Natural killer cell (primary cell): ENCODE results near the gene ARHGAP24. TPM values are rescaled to one million over a fixed set of nuclear protein-coding genes. Genes with fewer than 3 reads are reported as not detected.

ENCODE experiments used
- ATAC-seq, 3 donors: fragments of 150-1000 bp in 2 of 3; fragments of 200-7000 bp in 1 of 3; cut with Tn5 transposase; 1 replicate in 1 of 3; 2 replicates in 2 of 3; pipeline ENCODE4 v1.10.0; 2021; ENCODE audit warnings: mild to moderate bottlenecking in 2 of 3, moderate library complexity in 2 of 3
- DNase-seq, 2 donors: peaks; one replicate each; pipeline versions ENCODE4 v3.0.0 to v3.0.0-alpha.2; 2013 to 2021; ENCODE audit warnings: mixed read lengths in 1 of 2
- H3K27ac ChIP-seq: one replicate; pipeline ENCODE4 v1.5.1; 2013; ENCODE audit warnings: mild to moderate bottlenecking, low read length
- H3K27me3 ChIP-seq: one replicate; pipeline ENCODE4 v1.6.1; 2013; ENCODE audit warnings: low read length; ENCODE audit not compliant: control insufficient read depth, insufficient read depth
- H3K36me3 ChIP-seq: one replicate; pipeline ENCODE4 v1.6.1; 2013; ENCODE audit warnings: low read length; ENCODE audit not compliant: control insufficient read depth, insufficient read depth
- H3K4me1 ChIP-seq: one replicate; pipeline ENCODE4 v1.6.1; 2013; ENCODE audit warnings: low read length; ENCODE audit not compliant: control insufficient read depth, insufficient read depth
- H3K4me3 ChIP-seq: one replicate; pipeline ENCODE4 v1.5.1; 2013; ENCODE audit warnings: low read length
- H3K9me3 ChIP-seq: one replicate; pipeline ENCODE4 v1.6.1; 2013; ENCODE audit warnings: low read length; ENCODE audit not compliant: control insufficient read depth, insufficient read depth
- H3K27ac Mint-ChIP-seq, 2 donors: one replicate each; pipeline ENCODE4 v1.8.0; 2022; ENCODE audit warnings: mild to moderate bottlenecking in 2 of 2, mixed read lengths in 2 of 2, moderate library complexity in 1 of 2
- H3K27me3 Mint-ChIP-seq, 2 donors: one replicate each; pipeline ENCODE4 v1.8.0; 2022; ENCODE audit warnings: low read depth in 2 of 2, mixed read lengths in 2 of 2
- H3K36me3 Mint-ChIP-seq: one replicate; pipeline ENCODE4 v1.8.0; 2022; ENCODE audit warnings: mixed read lengths
- H3K4me1 Mint-ChIP-seq, 2 donors: one replicate each; pipeline ENCODE4 v1.8.0; 2022; ENCODE audit warnings: mixed read lengths in 2 of 2
- H3K4me3 Mint-ChIP-seq: one replicate; pipeline ENCODE4 v1.8.0; 2022; ENCODE audit warnings: mild to moderate bottlenecking, moderate library complexity, mixed read lengths
- H3K9me3 Mint-ChIP-seq, 2 donors: one replicate each; pipeline ENCODE4 v1.8.0; 2022; ENCODE audit warnings: mixed read lengths in 2 of 2
- CTCF ChIP-seq: fragments of 200-600 bp; IDR thresholded peaks from one replicate; pipeline ENCODE4 v1.8.0; 2022; ENCODE audit warnings: antibody characterized with exemption
- WGBS: methylation state at CpG from one replicate; pipeline ENCODE4 v1.1.7; 2013; ENCODE audit warnings: missing lambda C conversion rate; ENCODE audit not compliant: insufficient coverage; 5-methylcytosine and 5-hydroxymethylcytosine counted together
- intact Hi-C: fragments of 100-400 bp; cut with micrococcal nuclease; formaldehyde crosslinking; loops from one replicate; pipeline ENCODE4 v1.14.2; 2022
- total RNA-seq, 4 donors: library from RNA; stranded (reverse); fragments of 120-200 nt in 1 of 4; gene quantifications; one replicate each; pipeline versions ENCODE4 v1.2.3 to v1.2.4, GENCODE V29; 2013 to 2022

The ARHGAP24 gene
- total RNA-seq, 3 donors from 2014 or later (not counting 1 experiment from before 2014, with no cell fraction given): 1.7 to 3.6 (median 1.7) TPM

- Histone ChIP-seq H3K4me3 (no peak overlapping the region), H3K27ac (no peak overlapping the region), H3K9me3 (no peaks in the 10 kb centered on the region), H3K4me1 (no peaks in the 10 kb centered on the region), H3K36me3 (no peaks in the 10 kb centered on the region), H3K27me3 (no peaks in the 10 kb centered on the region)
- no peak overlapping the region for H3K4me3 Mint-ChIP-seq
- ATAC-seq: no peak
- 84% methylated on average over 3 of the region's 3 CpGs for WGBS
- no peaks in the 10 kb centered on the region for H3K4me1 Mint-ChIP-seq
- no peak overlapping the region for H3K27ac Mint-ChIP-seq
- intact Hi-C loops: no loop called here
- H3K27me3 Mint-ChIP-seq: no peaks in the 10 kb centered on the region
- DNase-seq: no peak
- TF ChIP-seq CTCF: no peak
- H3K36me3 Mint-ChIP-seq: no peaks in the 10 kb centered on the region
- peaks cover 3 to 6% of the 10 kb centered on the region in 2 donors for H3K9me3 Mint-ChIP-seq
Measured at GRCh38 chr4:85570388-85570787, 95.4 kb downstream of the ARHGAP24 start.

- no peaks in the 10 kb centered on the region for H3K4me1 Mint-ChIP-seq
- H3K9me3 Mint-ChIP-seq: peaks cover 3 to 6% of the 10 kb centered on the region in 2 donors
- no peak overlapping the region for H3K27ac ChIP-seq
- no peaks in the 10 kb centered on the region for H3K9me3 ChIP-seq
- H3K27ac Mint-ChIP-seq: no peak overlapping the region
- H3K36me3 Mint-ChIP-seq: no peaks in the 10 kb centered on the region
- no peak for TF ChIP-seq CTCF
- H3K4me3 Mint-ChIP-seq: no peak overlapping the region
- H3K27me3 Mint-ChIP-seq: no peaks in the 10 kb centered on the region
- no peaks in the 10 kb centered on the region for H3K27me3 ChIP-seq
- intact Hi-C loops: no loop called here
- H3K4me1 ChIP-seq: no peaks in the 10 kb centered on the region
- ATAC-seq: no peak
- DNase-seq: no peak
- H3K36me3 ChIP-seq: no peaks in the 10 kb centered on the region
- H3K4me3 ChIP-seq: no peak overlapping the region
Measured at GRCh38 chr4:85571008-85571407, 96.1 kb downstream of the ARHGAP24 start.

GRCh38 chr4:85573270-85573669, 98.3 kb downstream of the ARHGAP24 start:
- Histone ChIP-seq H3K27me3 (no peaks in the 10 kb centered on the region), H3K27ac (no peak overlapping the region), H3K4me3 (no peak overlapping the region), H3K36me3 (no peaks in the 10 kb centered on the region), H3K9me3 (no peaks in the 10 kb centered on the region), H3K4me1 (no peaks in the 10 kb centered on the region)
- no peak overlapping the region for H3K27ac Mint-ChIP-seq
- intact Hi-C loops: no loop called here
- no peaks in the 10 kb centered on the region for H3K36me3 Mint-ChIP-seq
- DNase-seq (no peak), ATAC-seq (no peak)
- H3K27me3 Mint-ChIP-seq: no peaks in the 10 kb centered on the region
- H3K9me3 Mint-ChIP-seq: peaks cover 3 to 4% of the 10 kb centered on the region in 2 donors
- no CpG with 5 or more reads among the region's 1 CpG for WGBS
- H3K4me1 Mint-ChIP-seq: no peaks in the 10 kb centered on the region
- H3K4me3 Mint-ChIP-seq: no peak overlapping the region
- TF ChIP-seq CTCF: no peak

GRCh38 chr4:85577307-85577706, 102.4 kb downstream of the ARHGAP24 start:
- H3K4me3 ChIP-seq: no peak overlapping the region
- intact Hi-C loops: no loop called here
- ATAC-seq (no peak), DNase-seq (no peak)
- H3K36me3 Mint-ChIP-seq: no peaks in the 10 kb centered on the region
- no peaks in the 10 kb centered on the region for H3K9me3 Mint-ChIP-seq
- H3K27me3 Mint-ChIP-seq: no peaks in the 10 kb centered on the region
- no peaks in the 10 kb centered on the region for H3K36me3 ChIP-seq
- no peaks in the 10 kb centered on the region for H3K4me1 ChIP-seq
- H3K27ac Mint-ChIP-seq: no peak overlapping the region
- no peak overlapping the region for H3K27ac ChIP-seq
- no peak overlapping the region for H3K4me3 Mint-ChIP-seq
- 71% methylated on average over 4 of the region's 4 CpGs for WGBS
- no peaks in the 10 kb centered on the region for H3K4me1 Mint-ChIP-seq
- H3K27me3 ChIP-seq: no peaks in the 10 kb centered on the region
- TF ChIP-seq CTCF: no peak
- H3K9me3 ChIP-seq: peaks cover 6% of the 10 kb centered on the region
